MM.1S (cell line): ENCODE measurements around the gene PHETA2.
A peak's percentile ranks its signal among the peaks of the same experiment; 100 is the strongest.

ENCODE experiments used
- DNase-seq: peaks from one replicate; pipeline ENCODE4 v3.0.0-alpha.2; 2015
- H2AFZ ChIP-seq: fragments of 300-600 bp; sonication (generic); 2 replicates; pipeline ENCODE4 v1.6.0; 2016; ENCODE audit warnings: antibody characterized with exemption, low read length
- H3F3A ChIP-seq: fragments of 300-600 bp; sonication (generic); 2 replicates; pipeline ENCODE4 v1.6.1; 2016; ENCODE audit warnings: mild to moderate bottlenecking, antibody characterized with exemption, low read length, moderate library complexity, mixed read lengths; ENCODE audit not compliant: insufficient read depth
- H3K27ac ChIP-seq: fragments of 300-600 bp; sonication (generic); 2 replicates; pipeline ENCODE4 v1.5.1; 2016; ENCODE audit warnings: mild to moderate bottlenecking, low read length
- H3K27me3 ChIP-seq: fragments of 300-600 bp; sonication (generic); replicated peaks from 2 replicates; pipeline ENCODE4 v1.6.0; 2016; ENCODE audit warnings: low read length; ENCODE audit not compliant: insufficient read depth
- H3K36me3 ChIP-seq: fragments of 300-600 bp; sonication (generic); replicated peaks from 2 replicates; pipeline ENCODE4 v1.6.1; 2016; ENCODE audit warnings: mild to moderate bottlenecking, low read length, mixed read lengths; ENCODE audit not compliant: insufficient read depth
- H3K4me1 ChIP-seq: fragments of 300-600 bp; sonication (generic); 2 replicates; pipeline ENCODE4 v1.6.1; 2016; ENCODE audit warnings: low read length, mixed read lengths
- H3K4me2 ChIP-seq: fragments of 300-600 bp; sonication (generic); 2 replicates; pipeline ENCODE4 v1.6.0; 2016; ENCODE audit warnings: low read depth, low read length
- H3K4me3 ChIP-seq: fragments of 300-600 bp; sonication (generic); 2 replicates; pipeline ENCODE4 v1.5.1; 2016; ENCODE audit warnings: low read length, mixed read lengths
- H3K79me2 ChIP-seq: fragments of 300-600 bp; sonication (generic); 2 replicates; pipeline ENCODE4 v1.6.1; 2016; ENCODE audit warnings: mixed run types, low read length, mixed read lengths
- H3K9ac ChIP-seq: fragments of 300-600 bp; sonication (generic); 2 replicates; pipeline ENCODE4 v1.6.1; 2016; ENCODE audit warnings: low read length, mixed read lengths
- H3K9me2 ChIP-seq: fragments of 300-600 bp; sonication (generic); replicated peaks from 2 replicates; pipeline ENCODE4 v1.6.1; 2016; ENCODE audit warnings: mild to moderate bottlenecking, low read length, mixed read lengths; ENCODE audit not compliant: insufficient read depth
- H3K9me3 ChIP-seq: fragments of 300-600 bp; sonication (generic); replicated peaks from 2 replicates; pipeline ENCODE4 v1.6.1; 2016; ENCODE audit warnings: mild to moderate bottlenecking, low read length, mixed read lengths; ENCODE audit not compliant: insufficient read depth
- H4K20me1 ChIP-seq: fragments of 300-600 bp; sonication (generic); 2 replicates; pipeline ENCODE4 v1.6.1; 2016; ENCODE audit warnings: mild to moderate bottlenecking, low read length, moderate library complexity, mixed read lengths; ENCODE audit not compliant: insufficient read depth
- CTCF ChIP-seq: fragments of 300-600 bp; sonication (generic); IDR thresholded peaks from 2 replicates; pipeline ENCODE4 v1.5.1; 2016; ENCODE audit warnings: antibody characterized with exemption, low read length, mixed read lengths
- EZH2 ChIP-seq: fragments of 300-600 bp; sonication (generic); optimal IDR thresholded peaks from 2 replicates; pipeline ENCODE3; 2017; ENCODE audit warnings: low read depth, mild to moderate bottlenecking, antibody characterized with exemption, low read length, mixed read lengths
- EZH2phosphoT487 ChIP-seq: fragments of 300-600 bp; sonication (generic); IDR thresholded peaks from 2 replicates; pipeline ENCODE4 v1.6.1; 2018; ENCODE audit warnings: antibody characterized with exemption, low read length

The PHETA2 gene

GRCh38 chr22:42073621-42074041, 417 bp upstream of the PHETA2 start:
- no peak overlapping the region for H3K27ac ChIP-seq
- no peaks in the 10 kb centered on the region for H3K79me2 ChIP-seq
- H2AFZ ChIP-seq, result no peak overlapping the region
- no peaks in the 10 kb centered on the region for H4K20me1 ChIP-seq
- no peak for DNase-seq
- H3K9me3 ChIP-seq, result no peaks in the 10 kb centered on the region
- no peak overlapping the region for H3K4me3 ChIP-seq
- H3K27me3 ChIP-seq, result no peaks in the 10 kb centered on the region
- peaks cover 14% of the 10 kb centered on the region; the same call in 1 of the 2 replicates for H3F3A ChIP-seq
- TF ChIP-seq CTCF (no peak), EZH2phosphoT487 (no peak), EZH2 (no peak)
- H3K36me3 ChIP-seq, result no peaks in the 10 kb centered on the region
- no peak overlapping the region for H3K9ac ChIP-seq
- 0 out of 2 replicates have a peak overlapping the region, but pooled peaks have one; percentile 45 for H3K4me2 ChIP-seq
- H3K4me1 ChIP-seq, result peaks cover 12% of the 10 kb centered on the region
- no peaks in the 10 kb centered on the region for H3K9me2 ChIP-seq

- Histone ChIP-seq H3K9me3 (no peaks in the 10 kb centered on the region), H3F3A (peaks cover 18% of the 10 kb centered on the region; the same call in 1 of the 2 replicates), H3K27me3 (no peaks in the 10 kb centered on the region), H3K27ac (no peak overlapping the region), H3K4me1 (peaks cover 10% of the 10 kb centered on the region), H4K20me1 (no peaks in the 10 kb centered on the region), H2AFZ (no peak overlapping the region), H3K4me3 (0 out of 2 replicates have a peak overlapping the region, but pooled peaks have one; percentile 34), H3K36me3 (no peaks in the 10 kb centered on the region), H3K4me2 (no peak overlapping the region), H3K9me2 (no peaks in the 10 kb centered on the region), H3K9ac (no peak overlapping the region), H3K79me2 (peaks cover 2% of the 10 kb centered on the region)
- TF ChIP-seq CTCF, result no peak
- no peak for TF ChIP-seq EZH2phosphoT487
- TF ChIP-seq EZH2, result no peak
- DNase-seq, result no peak
Measured at GRCh38 chr22:42074846-42075676, 1.0 kb downstream of the PHETA2 start.

GRCh38 chr22:42076764-42077485, 2.9 kb downstream of the PHETA2 start:
- H3K9me2 ChIP-seq, result no peaks in the 10 kb centered on the region
- no peaks in the 10 kb centered on the region for H3K27me3 ChIP-seq
- no peak overlapping the region for H3K4me3 ChIP-seq
- H3K27ac ChIP-seq, result no peak overlapping the region
- no peaks in the 10 kb centered on the region for H3K9me3 ChIP-seq
- no peaks in the 10 kb centered on the region for H3K36me3 ChIP-seq
- no peaks in the 10 kb centered on the region for H4K20me1 ChIP-seq
- DNase-seq, result no peak
- H3F3A ChIP-seq, result 0 out of 2 replicates have a peak, but pooled peaks cover 13% of the 10 kb centered on the region
- no peak overlapping the region for H3K4me2 ChIP-seq
- no peak overlapping the region for H3K9ac ChIP-seq
- no peak for TF ChIP-seq CTCF
- TF ChIP-seq EZH2, result no peak
- TF ChIP-seq EZH2phosphoT487, result no peak
- peaks cover 7% of the 10 kb centered on the region for H3K4me1 ChIP-seq
- H2AFZ ChIP-seq, result no peak overlapping the region
- H3K79me2 ChIP-seq, result peaks cover 20% of the 10 kb centered on the region
